Heart right ventricle (tissue), 16 donors: Measurements from ENCODE around the gene OBP2B. TPM values are rescaled to one million over a fixed set of nuclear protein-coding genes. Genes with fewer than 3 reads are reported as not detected.

Source experiments
- ATAC-seq, 8 donors: fragments of 200-7000 bp; cut with Tn5 transposase; one replicate each; pipeline ENCODE4 v1.9.1; 2020; ENCODE audit warnings: mild to moderate bottlenecking in 8 of 8, moderate library complexity in 8 of 8, moderate number of reproducible peaks in 1 of 8
- DNase-seq, 2 donors: peaks; one replicate each; pipeline ENCODE4 v3.0.0-alpha.2; 2020
- H3K27ac ChIP-seq, 10 donors: fragments of 200-600 bp; sonication (generic) in 2 of 10; one replicate each; pipeline versions ENCODE4 v1.5.0 to v1.8.0; 2020 to 2022; ENCODE audit warnings: mild to moderate bottlenecking in 3 of 10
- H3K27me3 ChIP-seq, 7 donors: fragments of 200-600 bp; one replicate each; pipeline ENCODE4 v1.8.0; 2021 to 2022; ENCODE audit warnings: mild to moderate bottlenecking in 2 of 7
- H3K36me3 ChIP-seq, 9 donors: fragments of 200-600 bp; sonication (generic) in 1 of 9; one replicate each; pipeline versions ENCODE4 v1.5.0 to v1.8.0; 2020 to 2022; ENCODE audit warnings: mild to moderate bottlenecking in 2 of 9
- H3K4me1 ChIP-seq, 9 donors: fragments of 200-600 bp; sonication (generic) in 1 of 9; one replicate each; pipeline versions ENCODE4 v1.5.0 to v1.8.0; 2020 to 2022; ENCODE audit warnings: mild to moderate bottlenecking in 4 of 9
- H3K4me3 ChIP-seq, 10 donors: fragments of 200-600 bp; sonication (generic) in 2 of 10; one replicate each; pipeline versions ENCODE4 v1.5.0 to v1.8.0; 2020 to 2022; ENCODE audit warnings: mild to moderate bottlenecking in 7 of 10, moderate library complexity in 2 of 10
- H3K9me3 ChIP-seq, 11 donors: fragments of 200-600 bp in 10 of 11; sonication (generic) in 2 of 11; one replicate each; pipeline versions ENCODE4 v1.5.0 to v1.8.0; 2013 to 2022; ENCODE audit warnings: mild to moderate bottlenecking in 2 of 11, control low read depth in 1 of 11, moderate library complexity in 1 of 11
- WGBS, 2 donors: extraction: QIAGEN DNeasy Blood & Tissue Kit; methylation state at CpG; one replicate each; pipeline ENCODE4 v1.1.7; 2013; ENCODE audit warnings: inconsistent platforms in 1 of 2; 5-methylcytosine and 5-hydroxymethylcytosine counted together
- intact Hi-C, 10 donors: fragments of 100-400 bp; cut with DNase I; formaldehyde crosslinking; loops; one replicate each; pipeline versions ENCODE4 v1.11.1 to v1.14.2; 2022
- polyA plus RNA-seq, 2 donors: library from polyadenylated mRNA; stranded (reverse); fragments of 200-250 nt; gene quantifications; one replicate each; pipeline ENCODE4 v1.2.3, GENCODE V29; 2013
- total RNA-seq, 10 donors: library from RNA; stranded (reverse); fragmentation: NEBNext Ultra II Directional in 3 of 10; extraction: Animal tissue kit (Norgen Biotek cat#: 25700) in 3 of 10; gene quantifications; one replicate each; pipeline versions ENCODE4 v1.2.1 to v1.2.4, GENCODE V29; 2021 to 2023
- TF ChIP-seq, protein P1 (sequence below), 9 donors: fragments of 200-600 bp; sonication (generic) in 2 of 9; IDR thresholded peaks; one replicate each; pipeline versions ENCODE4 v1.5.0 to v1.8.0; 2021 to 2022; ENCODE audit warnings: antibody characterized with exemption in 9 of 9, mild to moderate bottlenecking in 5 of 9, moderate library complexity in 1 of 9
- donor health status: Arrhythmogenic right ventricular cardiomyopathy.
- donor health status: ischemic (EF 13 %, LVEDD 7.1; RV severe dilation, severe dysfunction).
- donor health status: healthy with polysubstance abuse.
- donor health status: DM: no; HTN: yes; CAD: no.
- donor health status: DM: no; HTN: no; CAD: no.
- donor health status: ischemic (EF 25% LVEDD 6.9; RV normal size, moderate dysfunction).
- donor health status: ischemic (EF 25% LVEDD 5.7; RV mildly dilated, moderate dysfunction).
- donor health status: healthy.
- donor health status: DM: yes; HTN: yes; CAD: no.
- donor health status: Ischemic cardiomyopathy.
- donor health status: ischemic (EF 35%, LVEDD 5.7; RV mildly dilated, moderate dysfunction).
- donor health status: nonischemic (EF 11% LVEDD 7.7; RV severe dilation, severe dysfunction).
- donor health status: DM: yes; HTN: yes; CAD: no.
- donor health status: PGD.
- donor health status: ischemic (EF 29% LVEDD 5.4; RV normal size, mild dysfunction).
- donor health status: nonischemic (EF 23%, LVEDD 6.1; RV moderate dilation, normal function).

OBP2B gene
- total and polyA plus RNA-seq, 12 donors, result 0.75 TPM; not detected in 11

DNA sequence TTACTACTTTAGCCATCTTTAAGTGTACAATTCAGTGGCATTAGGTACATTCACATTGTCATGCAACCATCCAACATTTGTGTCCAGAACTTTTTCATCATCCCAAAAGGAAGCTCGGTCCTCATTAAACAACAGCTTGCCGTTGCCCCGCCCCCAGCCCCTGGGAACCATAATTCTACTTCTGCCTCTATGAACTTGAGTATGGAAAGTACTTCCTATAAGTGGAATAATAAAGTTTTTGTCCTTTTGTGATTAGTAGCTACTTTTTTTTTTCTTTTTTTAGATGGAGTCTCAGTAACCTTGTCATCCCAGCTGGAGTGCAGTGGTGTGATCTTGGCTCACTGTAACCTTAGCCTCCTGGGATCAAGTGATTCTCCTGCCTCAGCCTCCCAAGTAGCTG lies 50.4 kb downstream of the OBP2B start:
- peaks cover 0 to 53% (median 0%) of the 10 kb centered on the region in 9 donors for H3K36me3 ChIP-seq

More for the DNA sequence above, 50.4 kb downstream of the OBP2B start:
- DNase-seq (no peak), ATAC-seq (no peak)
- Histone ChIP-seq H3K4me3 (no peak overlapping the region), H3K4me1 (peaks cover 0 to 31% (median 22%) of the 10 kb centered on the region in 9 donors), H3K9me3 (no peaks in the 10 kb centered on the region), H3K27ac (no peak overlapping the region), H3K27me3 (peaks cover 0 to 15% (median 0%) of the 10 kb centered on the region in 7 donors)
- TF ChIP-seq, protein P1, sequence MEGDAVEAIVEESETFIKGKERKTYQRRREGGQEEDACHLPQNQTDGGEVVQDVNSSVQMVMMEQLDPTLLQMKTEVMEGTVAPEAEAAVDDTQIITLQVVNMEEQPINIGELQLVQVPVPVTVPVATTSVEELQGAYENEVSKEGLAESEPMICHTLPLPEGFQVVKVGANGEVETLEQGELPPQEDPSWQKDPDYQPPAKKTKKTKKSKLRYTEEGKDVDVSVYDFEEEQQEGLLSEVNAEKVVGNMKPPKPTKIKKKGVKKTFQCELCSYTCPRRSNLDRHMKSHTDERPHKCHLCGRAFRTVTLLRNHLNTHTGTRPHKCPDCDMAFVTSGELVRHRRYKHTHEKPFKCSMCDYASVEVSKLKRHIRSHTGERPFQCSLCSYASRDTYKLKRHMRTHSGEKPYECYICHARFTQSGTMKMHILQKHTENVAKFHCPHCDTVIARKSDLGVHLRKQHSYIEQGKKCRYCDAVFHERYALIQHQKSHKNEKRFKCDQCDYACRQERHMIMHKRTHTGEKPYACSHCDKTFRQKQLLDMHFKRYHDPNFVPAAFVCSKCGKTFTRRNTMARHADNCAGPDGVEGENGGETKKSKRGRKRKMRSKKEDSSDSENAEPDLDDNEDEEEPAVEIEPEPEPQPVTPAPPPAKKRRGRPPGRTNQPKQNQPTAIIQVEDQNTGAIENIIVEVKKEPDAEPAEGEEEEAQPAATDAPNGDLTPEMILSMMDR (IDR thresholded peaks at IDR 0.05), result no peak
- WGBS, 2 donors, result 89 to 90% methylated on average over 3 of the region's 3 CpGs
- intact Hi-C loops, result no loop called here

Other genes with a start within 250 kb of the OBP2B start
- gene GFI1B, start 230.6 kb downstream of the OBP2B start, total RNA-seq, result under 1 TPM in 7 of 10 donors, not detected in 3; 0.11 to 0.49 (median 0.33) TPM
- under 1 TPM in 1 of 2 donors, not detected in 1; 0.06 TPM for gene GFI1B, start 230.6 kb downstream of the OBP2B start, polyA plus RNA-seq
- gene GTF3C5, start 178.3 kb downstream of the OBP2B start, total RNA-seq, result 10 to 100 TPM; 29.4 to 44.4 (median 35.2) TPM
- gene GTF3C5, start 178.3 kb downstream of the OBP2B start, polyA plus RNA-seq, result 10 to 100 TPM; 41.5 to 79.1 TPM
- gene CEL, start 147.3 kb downstream of the OBP2B start, total RNA-seq, result 10 to 100 TPM in 1 of 10 donors, 1 to 10 TPM in 9; 1.9 to 10.1 (median 2.8) TPM
- 1 to 10 TPM; 1.5 to 3.2 TPM for gene CEL, start 147.3 kb downstream of the OBP2B start, polyA plus RNA-seq
- gene RALGDS, start 88.0 kb downstream of the OBP2B start, total RNA-seq, result 10 to 100 TPM; 21.4 to 45.1 (median 28.1) TPM
- gene RALGDS, start 88.0 kb downstream of the OBP2B start, polyA plus RNA-seq, result 10 to 100 TPM; 15.6 to 40.5 TPM
- 10 to 100 TPM in 3 of 10 donors, 1 to 10 TPM in 7; 2.5 to 14.7 (median 6.2) TPM for gene GBGT1, start 45.3 kb downstream of the OBP2B start, total RNA-seq
- 10 to 100 TPM in 1 of 2 donors, 1 to 10 TPM in 1; 5.5 to 10.5 TPM for gene GBGT1, start 45.3 kb downstream of the OBP2B start, polyA plus RNA-seq
- gene ABO, start 66.0 kb upstream of the OBP2B start, total RNA-seq, result 1 to 10 TPM in 7 of 10 donors, under 1 TPM in 3; 0.25 to 2.7 (median 1.6) TPM
- 1 to 10 TPM in 1 of 2 donors, under 1 TPM in 1; 0.55 to 2.9 TPM for gene ABO, start 66.0 kb upstream of the OBP2B start, polyA plus RNA-seq
- gene SURF6, start 126.9 kb upstream of the OBP2B start, total RNA-seq, result 10 to 100 TPM in 7 of 10 donors, 1 to 10 TPM in 3; 9.1 to 14.2 (median 11.3) TPM
- 10 to 100 TPM; 13.3 to 14.8 TPM for gene SURF6, start 126.9 kb upstream of the OBP2B start, polyA plus RNA-seq
- 10 to 100 TPM; 11.9 to 21.1 (median 17.4) TPM for gene MED22, start 138.9 kb upstream of the OBP2B start, total RNA-seq
- 10 to 100 TPM; 10.2 to 23.6 TPM for gene MED22, start 138.9 kb upstream of the OBP2B start, polyA plus RNA-seq
- 1,000 to 10,000 TPM in 3 of 10 donors, 100 to 1,000 TPM in 7; 859 to 1,268 (median 927) TPM for gene RPL7A, start 139.0 kb upstream of the OBP2B start, total RNA-seq
- 1,000 to 10,000 TPM in 1 of 2 donors, 100 to 1,000 TPM in 1; 903 to 3,182 TPM for gene RPL7A, start 139.0 kb upstream of the OBP2B start, polyA plus RNA-seq
- 10 to 100 TPM; 41.7 to 75.0 (median 58.2) TPM for gene SURF1, start 147.2 kb upstream of the OBP2B start, total RNA-seq
- gene SURF1, start 147.2 kb upstream of the OBP2B start, polyA plus RNA-seq, result 10 to 100 TPM; 83.9 to 85.4 TPM
- 10 to 100 TPM in 9 of 10 donors, 1 to 10 TPM in 1; 9.7 to 16.0 (median 14.1) TPM for gene SURF2, start 147.3 kb upstream of the OBP2B start, total RNA-seq
- 10 to 100 TPM; 31.5 to 44.8 TPM for gene SURF2, start 147.3 kb upstream of the OBP2B start, polyA plus RNA-seq
- 100 to 1,000 TPM in 1 of 10 donors, 10 to 100 TPM in 9; 56.1 to 104 (median 64.2) TPM for gene SURF4, start 166.8 kb upstream of the OBP2B start, total RNA-seq
- gene SURF4, start 166.8 kb upstream of the OBP2B start, polyA plus RNA-seq, result 100 to 1,000 TPM in 1 of 2 donors, 10 to 100 TPM in 1; 21.5 to 113 TPM
- 1 to 10 TPM in 3 of 10 donors, under 1 TPM in 5, not detected in 2; 0.20 to 1.7 (median 0.68) TPM for gene STKLD1, start 167.1 kb upstream of the OBP2B start, total RNA-seq
- 1 to 10 TPM in 1 of 2 donors, under 1 TPM in 1; 0.17 to 1.5 TPM for gene STKLD1, start 167.1 kb upstream of the OBP2B start, polyA plus RNA-seq
- 10 to 100 TPM in 8 of 10 donors, 1 to 10 TPM in 2; 9.3 to 20.8 (median 10.9) TPM for gene REXO4, start 208.8 kb upstream of the OBP2B start, total RNA-seq
- 10 to 100 TPM; 11.8 to 19.1 TPM for gene REXO4, start 208.8 kb upstream of the OBP2B start, polyA plus RNA-seq
- 1 to 10 TPM; 2.2 to 4.8 (median 3.5) TPM for gene ADAMTS13, start 213.1 kb upstream of the OBP2B start, total RNA-seq
- 10 to 100 TPM in 1 of 2 donors, 1 to 10 TPM in 1; 1.5 to 17.8 TPM for gene ADAMTS13, start 213.1 kb upstream of the OBP2B start, polyA plus RNA-seq